ENCODE measurements around the gene LUZP2.

LUZP2 gene

DNA sequence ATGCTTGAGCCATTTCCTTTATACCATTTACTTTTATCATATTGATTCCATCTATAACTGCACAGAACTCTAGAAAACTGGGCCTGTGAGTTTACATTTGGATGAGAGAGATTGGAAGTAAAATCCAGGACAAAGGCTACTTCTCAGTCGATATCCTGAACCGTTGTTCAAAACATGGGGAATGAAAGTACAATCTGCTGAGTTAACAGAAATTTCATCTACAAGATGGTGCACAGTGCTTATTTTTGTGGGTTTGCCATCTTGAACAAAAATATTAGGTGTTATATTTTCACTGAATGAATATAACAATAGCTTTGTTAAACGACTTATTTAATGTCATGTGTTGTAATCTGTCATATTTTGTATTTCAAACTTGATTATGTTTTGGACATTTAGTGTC is 622.6 kb downstream of the LUZP2 start:
- DNase-seq (ENCODE audit: low read depth in 2 of 2) = no peak

Measured in fibroblast of skin of left quadriceps (primary cell).